GM12892 (cell line): ENCODE data around the gene WWOX.

Source experiments
- POLR2A ChIP-seq: IDR thresholded peaks from 2 replicates; pipeline ENCODE4 v1.6.1; 2011; ENCODE audit warnings: low read depth, low read length, control low read depth
- POLR2AphosphoS5 ChIP-seq: IDR thresholded peaks from 2 replicates; pipeline ENCODE4 v1.6.1; 2011; ENCODE audit warnings: low read depth, low read length, control low read depth

- TF ChIP-seq POLR2A (no peak), POLR2AphosphoS5 (no peak)
Measured at GRCh38 chr16:78589331-78589730, 489.9 kb downstream of the WWOX start.
